LNCaP clone FGC (cell line): Measurements from ENCODE around the gene COMP.

Experiments used
- DNase-seq: peaks from one replicate; pipeline ENCODE4 v3.0.0-alpha.2; 2011; ENCODE audit warnings: low read depth
- H3K4me3 ChIP-seq: 2 replicates; pipeline ENCODE4 v1.5.1; 2011; ENCODE audit warnings: mild to moderate bottlenecking, low read depth, low read length, control low read depth
- CTCF ChIP-seq: IDR thresholded peaks from 2 replicates; pipeline ENCODE4 v1.5.1; 2012; ENCODE audit warnings: mild to moderate bottlenecking; ENCODE audit not compliant: control insufficient read depth, insufficient read depth; ENCODE audit errors: extremely low read depth

COMP gene

GRCh38 chr19:18776288-18776594 is 14.9 kb downstream of the COMP start:
- TF ChIP-seq CTCF, result no peak
- no peak for DNase-seq
- H3K4me3 ChIP-seq, result no peak overlapping the region

DNA sequence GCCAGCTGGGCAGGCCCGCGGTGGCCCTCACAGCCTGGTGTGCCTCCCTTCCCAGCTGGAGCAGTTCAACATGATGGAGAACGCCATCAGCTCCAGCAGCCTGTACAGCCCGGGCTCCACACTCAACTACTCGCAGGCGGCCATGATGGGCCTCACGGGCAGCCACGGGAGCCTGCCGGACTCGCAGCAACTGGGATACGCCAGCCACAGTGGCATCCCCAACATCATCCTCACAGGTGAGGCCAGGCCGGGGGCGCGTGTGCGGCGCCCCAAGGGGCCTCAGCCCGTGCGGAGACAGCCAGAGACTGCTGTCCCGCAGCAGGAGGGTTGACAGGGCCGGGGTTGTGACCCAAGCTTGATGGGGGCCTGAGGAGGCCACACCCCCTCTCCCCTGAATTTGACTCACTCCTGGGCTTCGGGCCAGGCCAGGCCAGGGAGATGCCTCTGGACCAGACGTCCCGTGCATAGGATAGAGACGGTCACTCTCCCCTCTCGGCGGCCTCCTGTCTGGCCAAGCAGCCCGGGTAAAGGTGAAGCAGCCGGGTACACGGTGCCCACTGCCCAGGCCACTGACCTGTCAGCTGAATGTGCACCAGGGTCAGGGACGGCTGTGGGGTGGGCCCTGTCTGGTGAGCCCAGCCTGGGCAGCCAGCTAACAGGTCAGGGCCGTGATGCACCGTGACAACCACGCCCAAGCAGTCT is 15.4 kb downstream of the COMP start:
- H3K4me3 ChIP-seq, result no peak overlapping the region
- DNase-seq, result no peak
- no peak for TF ChIP-seq CTCF

DNA sequence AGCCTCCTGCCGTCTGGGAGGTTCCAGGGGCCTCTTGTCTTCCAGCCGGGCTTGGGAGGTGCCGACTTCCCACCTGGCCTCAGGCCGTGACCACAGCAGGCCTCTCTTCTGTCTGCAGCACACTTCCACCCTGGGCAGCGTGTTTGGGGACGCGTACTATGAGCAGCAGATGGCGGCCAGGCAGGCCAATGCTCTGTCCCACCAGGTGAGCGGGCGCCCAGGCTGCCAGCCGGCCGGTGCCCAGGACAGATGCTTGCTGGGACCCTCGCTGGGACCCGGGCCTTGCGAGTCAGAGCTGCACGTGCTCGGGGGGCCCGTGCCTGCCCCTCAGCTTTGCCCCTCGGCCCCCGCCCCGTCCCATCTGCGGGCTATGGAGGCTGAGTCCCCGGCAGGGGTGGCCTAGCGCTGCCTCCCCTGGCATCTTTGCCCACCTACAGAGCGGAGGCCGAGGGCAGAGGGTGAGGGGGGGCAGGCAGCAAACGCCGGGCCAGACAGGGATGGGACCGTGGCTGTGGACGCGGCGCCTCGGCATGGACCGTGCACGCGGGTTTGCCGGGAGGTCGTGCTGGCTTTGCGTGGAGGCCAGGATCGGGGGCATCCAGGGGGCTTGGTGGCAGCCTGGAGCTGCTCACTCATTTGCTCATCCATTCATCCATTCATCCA is 16.2 kb downstream of the COMP start:
- no peak for DNase-seq
- H3K4me3 ChIP-seq, result no peak overlapping the region
- no peak for TF ChIP-seq CTCF

GRCh38 chr19:18774107-18774506 is 17.0 kb downstream of the COMP start:
- TF ChIP-seq CTCF, result no peak
- DNase-seq, result no peak
- H3K4me3 ChIP-seq, result no peak overlapping the region

GRCh38 chr19:18773682-18774081 is 17.4 kb downstream of the COMP start:
- DNase-seq, result no peak
- no peak for TF ChIP-seq CTCF
- no peak overlapping the region for H3K4me3 ChIP-seq

DNA sequence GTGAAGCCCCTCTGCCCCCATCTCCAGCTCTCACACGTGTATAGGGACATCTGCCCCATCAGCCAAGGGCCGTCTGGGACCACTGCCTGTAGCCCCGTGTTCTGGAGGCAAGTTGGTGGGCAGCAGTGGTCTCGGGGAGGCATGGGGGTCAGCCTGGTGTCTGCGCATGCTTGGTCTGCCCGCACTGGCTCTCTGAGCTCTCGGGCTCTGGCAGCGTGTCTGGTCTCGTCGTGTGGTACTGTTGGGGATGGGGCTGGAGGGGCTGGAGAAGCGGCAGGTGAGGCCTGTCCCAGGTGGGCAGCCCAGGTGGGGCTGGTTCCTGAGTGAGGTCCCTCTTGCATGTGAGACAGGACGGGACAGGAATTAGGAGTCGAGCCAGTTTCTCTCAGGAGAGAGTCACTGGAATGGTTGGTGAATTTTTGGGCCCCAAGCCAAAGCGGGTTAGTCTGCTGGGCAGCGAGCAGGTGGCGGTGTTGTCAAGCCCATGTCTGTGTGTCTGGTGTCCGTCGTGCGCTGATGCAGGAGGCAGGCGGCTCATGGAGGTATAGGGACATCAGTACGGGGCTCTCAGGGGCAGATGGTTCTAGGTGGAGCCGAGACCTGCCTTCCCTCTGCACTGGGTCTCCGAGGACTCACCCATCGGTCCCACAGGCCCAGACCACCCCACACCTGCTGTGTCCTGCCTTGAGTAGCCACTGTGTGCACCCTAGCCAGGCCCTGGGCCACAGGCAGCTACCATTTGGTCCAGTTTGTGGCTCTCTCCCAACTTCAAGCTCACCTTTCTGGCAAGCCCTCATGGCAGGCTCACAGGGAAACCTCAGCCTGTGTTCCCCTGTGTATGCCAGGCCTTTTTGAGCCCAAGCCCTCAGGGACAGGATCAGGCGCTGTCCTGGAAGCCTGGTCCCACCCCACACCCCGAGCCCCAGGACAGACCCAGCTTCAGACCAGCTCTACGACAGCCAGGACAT is 18.2 kb downstream of the COMP start:
- peak; percentile 48 for TF ChIP-seq CTCF
- peak; percentile 58 for DNase-seq
- no peak overlapping the region for H3K4me3 ChIP-seq
